ENCODE results near the gene SETD2.
"Not testable (repeated sequence)": the region's sequence is repeated elsewhere in the genome, so short reads cannot be mapped to it uniquely, and the experiment has no call there.

SETD2 gene

DNA sequence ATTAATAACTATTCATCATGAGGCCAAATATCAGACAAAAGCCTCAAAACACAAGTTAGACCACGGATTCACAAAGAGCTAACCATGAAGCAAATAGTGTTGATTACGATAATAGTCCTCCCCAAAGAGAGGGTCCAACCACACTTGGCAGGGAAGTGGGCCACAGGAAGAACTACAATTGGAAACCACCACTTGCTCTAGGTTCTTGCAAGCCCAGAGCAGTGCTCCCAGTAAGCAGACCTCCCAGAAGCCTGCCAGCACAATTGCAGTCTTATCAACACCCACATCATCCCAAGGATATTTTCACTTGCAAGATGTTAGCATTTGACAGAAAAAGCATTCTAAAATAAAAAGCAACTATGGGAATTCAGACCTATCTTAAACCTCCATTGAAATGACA is 11.3 kb downstream of the SETD2 start:
- DNase-seq (ENCODE audit: low read depth in 2 of 2), result no peak

GRCh38 chr3:47151836-47152235 is 12.1 kb downstream of the SETD2 start:
- DNase-seq (ENCODE audit: low read depth in 2 of 2), result no peak

GRCh38 chr3:47149339-47149933 is 14.5 kb downstream of the SETD2 start:
- DNase-seq (ENCODE audit: low read depth in 2 of 2), result no peak

DNA sequence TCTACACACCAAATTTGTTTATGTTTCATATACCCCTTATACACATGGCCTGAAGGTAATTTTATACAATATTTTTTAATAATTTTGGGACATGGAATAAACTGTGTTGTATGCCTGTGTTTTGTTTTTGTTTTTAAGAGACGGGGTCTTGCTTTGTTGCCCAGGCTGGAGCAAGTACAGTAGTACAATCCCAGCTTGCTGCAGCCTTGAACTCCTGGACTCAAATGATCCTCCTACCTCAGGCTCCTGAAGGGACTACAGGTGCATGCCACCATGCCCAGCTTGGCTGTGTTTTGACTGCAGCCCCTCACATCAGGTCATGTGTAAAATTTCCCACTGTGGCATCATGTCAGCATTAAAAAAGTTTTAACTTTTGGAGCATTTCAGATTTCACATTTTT is 18.6 kb downstream of the SETD2 start:
- no peak for DNase-seq (ENCODE audit: low read depth in 2 of 2)

GRCh38 chr3:47143068-47143467 is 20.8 kb downstream of the SETD2 start:
- DNase-seq (ENCODE audit: low read depth in 2 of 2), result no peak

- DNase-seq (ENCODE audit: low read depth in 2 of 2), result not testable (repeated sequence)
Observed at GRCh38 chr3:47142536-47142935, 21.4 kb downstream of the SETD2 start.

DNA sequence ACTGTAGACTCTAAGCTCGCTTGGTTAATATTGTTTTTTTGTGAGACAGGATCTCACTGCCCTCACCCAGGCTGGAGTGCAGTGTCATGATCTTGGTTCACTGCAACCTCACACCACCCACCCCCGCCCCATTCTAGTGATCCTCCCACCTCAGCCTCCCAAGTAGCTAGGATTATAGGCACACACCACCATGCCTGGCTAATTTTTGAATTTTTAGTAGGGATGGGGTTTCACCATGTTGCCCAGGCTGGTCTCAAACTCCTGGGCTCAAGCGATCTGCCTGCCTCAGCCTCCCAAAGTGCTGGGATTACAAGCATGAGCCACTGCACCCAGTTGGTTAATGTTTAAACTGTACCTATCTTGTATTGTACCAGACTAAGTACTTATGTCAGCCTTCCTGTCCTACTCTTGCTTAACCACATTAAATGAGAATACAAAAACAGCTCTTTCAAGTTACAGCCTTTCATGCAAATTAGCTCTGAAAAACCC is 22.9 kb downstream of the SETD2 start:
- not testable (repeated sequence) for DNase-seq (ENCODE audit: low read depth in 2 of 2)

DNA sequence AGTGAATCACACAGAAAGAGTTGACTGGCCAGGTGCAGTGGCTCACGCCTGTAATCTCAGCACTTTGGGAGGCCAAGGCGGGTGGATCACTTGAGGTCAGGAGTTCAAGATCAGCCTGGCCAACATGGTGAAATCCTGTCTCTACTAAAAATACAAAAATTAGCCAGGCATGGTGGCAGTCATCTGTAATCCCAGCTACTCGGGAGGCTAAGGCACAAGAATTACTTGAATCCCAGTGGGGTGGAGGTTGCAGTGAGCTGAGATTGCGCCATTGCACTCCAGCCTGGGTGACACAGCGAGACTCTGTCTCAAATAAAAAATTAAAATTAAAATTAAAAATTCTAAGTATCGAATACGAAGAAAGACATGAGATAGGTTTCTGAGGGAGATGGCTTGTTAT is 23.4 kb downstream of the SETD2 start:
- DNase-seq (ENCODE audit: low read depth in 2 of 2), result not testable (repeated sequence)

DNA sequence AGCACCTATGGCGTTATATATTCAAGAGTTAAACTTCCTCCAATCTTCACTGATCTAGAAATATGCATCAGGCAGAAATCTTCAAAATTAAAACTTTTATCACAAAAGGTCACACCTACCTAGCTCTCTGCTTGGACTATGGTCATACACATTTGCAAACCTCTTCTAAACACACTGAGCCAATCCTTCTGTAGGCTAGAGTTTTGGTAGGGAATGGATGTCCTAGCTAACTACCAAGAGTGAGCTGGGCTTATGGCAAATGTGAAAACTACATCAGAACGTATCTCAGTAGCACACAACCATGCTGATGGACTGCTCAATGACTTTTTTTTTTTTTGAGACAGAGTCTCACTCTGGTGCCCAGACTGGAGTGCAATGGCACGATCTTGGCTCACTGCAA is 29.6 kb downstream of the SETD2 start:
- no peak for DNase-seq (ENCODE audit: low read depth in 2 of 2)

DNA sequence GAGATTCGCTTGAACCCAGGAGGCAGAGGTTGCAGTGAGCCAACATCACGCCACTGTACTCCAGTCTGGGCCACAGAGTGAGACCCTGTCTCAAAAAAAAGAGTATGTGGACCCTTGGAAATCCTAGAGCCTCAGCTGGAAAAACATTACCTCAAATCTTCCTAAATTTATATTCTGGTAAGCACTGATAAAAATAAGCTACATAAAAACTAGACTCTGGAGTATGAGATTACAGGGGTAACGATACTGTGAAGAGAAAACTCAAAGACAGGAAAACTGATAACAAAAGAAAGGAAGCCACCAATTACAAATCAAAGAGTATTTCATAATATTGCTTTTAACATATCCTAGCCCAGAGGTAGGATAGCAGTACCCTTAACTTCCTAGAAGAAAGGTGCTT is 30.3 kb downstream of the SETD2 start:
- DNase-seq (ENCODE audit: low read depth in 2 of 2), result no peak

- DNase-seq (ENCODE audit: low read depth in 2 of 2), result no peak
Observed at GRCh38 chr3:47130557-47130956, 33.4 kb downstream of the SETD2 start.

DNA sequence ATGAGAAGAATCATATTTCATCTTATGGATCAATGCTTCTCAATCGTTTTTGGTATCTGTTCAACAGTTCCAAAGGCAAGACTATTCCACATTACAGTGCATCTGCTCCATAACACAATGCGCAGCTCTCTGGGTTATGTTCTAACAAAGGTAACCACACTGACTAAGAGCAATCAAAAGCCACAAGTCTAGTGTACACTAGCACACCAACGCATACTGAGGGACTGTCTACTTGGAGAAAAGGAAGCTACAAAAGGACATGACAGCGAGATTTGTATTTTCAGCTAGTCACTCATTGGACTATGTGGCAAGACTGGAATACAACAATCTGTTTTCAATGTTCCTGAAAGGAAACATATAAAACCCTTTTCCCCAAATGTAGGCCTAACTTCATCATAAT is 35.8 kb downstream of the SETD2 start:
- DNase-seq (ENCODE audit: low read depth in 2 of 2), result no peak

GRCh38 chr3:47123857-47124256 is 40.1 kb downstream of the SETD2 start:
- DNase-seq (ENCODE audit: low read depth in 2 of 2), result no peak

DNA sequence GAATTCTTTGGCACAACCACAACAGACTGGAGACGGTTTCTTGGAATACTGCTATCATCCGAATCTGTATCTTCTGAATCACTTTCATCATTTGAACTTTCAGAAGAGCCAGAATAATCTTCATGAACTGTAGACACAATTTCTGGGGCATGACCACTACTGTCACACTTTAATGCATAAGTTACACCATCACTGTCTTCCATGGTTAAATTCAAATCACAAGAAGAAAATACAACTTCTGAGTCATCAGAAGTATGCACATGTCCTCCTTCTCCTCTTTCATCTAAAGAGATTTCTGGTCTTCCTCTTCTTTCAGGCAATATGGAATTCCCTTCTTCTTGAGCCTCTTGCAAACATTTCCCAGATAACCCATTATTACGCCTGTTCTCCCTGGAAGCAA is 42.5 kb downstream of the SETD2 start:
- DNase-seq (ENCODE audit: low read depth in 2 of 2), result no peak

DNA sequence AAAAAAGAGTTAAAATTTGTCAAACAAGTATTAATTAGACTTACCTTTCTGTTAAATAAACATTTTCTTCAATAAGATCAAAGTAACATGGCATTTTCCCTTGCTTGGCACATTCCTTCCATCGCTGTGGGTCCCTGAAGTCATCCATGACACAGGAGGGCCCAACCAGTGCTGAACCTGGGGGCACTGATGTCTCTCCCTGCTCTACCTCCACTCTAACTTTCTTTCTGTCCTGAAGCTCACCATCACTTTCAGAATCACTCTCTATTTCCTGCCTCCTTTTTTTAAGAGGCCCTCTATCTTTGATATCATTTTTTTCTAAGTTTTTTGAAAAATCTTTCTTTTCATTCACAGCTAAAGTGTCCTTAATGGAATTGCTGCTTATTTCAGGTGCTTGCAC is 43.8 kb downstream of the SETD2 start:
- no peak for DNase-seq (ENCODE audit: low read depth in 2 of 2)

- not testable (repeated sequence) for DNase-seq (ENCODE audit: low read depth in 2 of 2)
Observed at GRCh38 chr3:47119387-47119786, 44.5 kb downstream of the SETD2 start.

GRCh38 chr3:47117807-47118364 is 46.0 kb downstream of the SETD2 start:
- no peak for DNase-seq (ENCODE audit: low read depth in 2 of 2)

- DNase-seq (ENCODE audit: low read depth in 2 of 2), result not testable (repeated sequence)
Observed at GRCh38 chr3:47115524-47115923, 48.4 kb downstream of the SETD2 start.

GRCh38 chr3:47113669-47114365 is 50.1 kb downstream of the SETD2 start:
- no peak for DNase-seq (ENCODE audit: low read depth in 2 of 2)

GRCh38 chr3:47112997-47113396 is 50.9 kb downstream of the SETD2 start:
- DNase-seq (ENCODE audit: low read depth in 2 of 2), result no peak

GRCh38 chr3:47109393-47109792 is 54.5 kb downstream of the SETD2 start:
- no peak for DNase-seq (ENCODE audit: low read depth in 2 of 2)

DNA sequence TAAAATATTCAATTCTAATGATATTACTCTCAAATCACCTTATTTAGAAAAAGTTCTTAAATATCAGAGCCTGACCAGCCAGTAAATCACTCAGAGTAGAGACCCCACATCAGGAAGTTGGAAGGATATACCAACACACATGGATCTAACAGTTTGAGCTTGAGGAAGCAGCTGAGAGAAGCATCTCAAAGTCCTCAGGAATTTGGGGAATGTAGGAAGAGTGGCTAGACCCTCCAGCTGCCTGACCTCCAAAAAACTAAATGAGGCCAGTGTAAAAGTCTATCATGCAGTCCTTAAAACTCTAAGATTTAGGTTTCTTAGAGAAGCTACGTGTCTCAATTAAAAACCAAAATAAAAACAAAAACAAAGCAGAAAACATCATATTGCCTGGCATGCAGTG is 55.4 kb downstream of the SETD2 start:
- DNase-seq (ENCODE audit: low read depth in 2 of 2), result no peak

- DNase-seq (ENCODE audit: low read depth in 2 of 2), result no peak
Observed at GRCh38 chr3:47104259-47104658, 59.7 kb downstream of the SETD2 start.

All from stimulated activated CD4-positive, alpha-beta T cell treated with anti-CD3 and anti-CD28 coated beads, Interleukin-15, amount 100 ng/mL, for 48 hours (primary cell).